Gastrocnemius medialis (tissue), 4 donors: ENCODE results near the gene DYRK1A.

Experiments
- POLR2A ChIP-seq, 2 donors: fragments of 450-650 bp; IDR thresholded peaks; one replicate each; pipeline ENCODE4 v1.6.1; 2017; ENCODE audit warnings: antibody characterized with exemption in 2 of 2, mild to moderate bottlenecking in 2 of 2, moderate library complexity in 2 of 2
- TF ChIP-seq, protein P1 (sequence below), 5 experiments: fragments of 450-650 bp in 3 of 5; fragments of 200-600 bp in 2 of 5; sonication (generic) in 2 of 5; IDR thresholded peaks in 4 of 5; conservative IDR thresholded peaks in 1 of 5; 1 replicate in 4 of 5; 2 replicates in 1 of 5; pipeline ENCODE4 v1.5.1; 2016 to 2019; ENCODE audit warnings: antibody characterized with exemption in 5 of 5, mild to moderate bottlenecking in 3 of 5, moderate library complexity in 3 of 5

DNA sequence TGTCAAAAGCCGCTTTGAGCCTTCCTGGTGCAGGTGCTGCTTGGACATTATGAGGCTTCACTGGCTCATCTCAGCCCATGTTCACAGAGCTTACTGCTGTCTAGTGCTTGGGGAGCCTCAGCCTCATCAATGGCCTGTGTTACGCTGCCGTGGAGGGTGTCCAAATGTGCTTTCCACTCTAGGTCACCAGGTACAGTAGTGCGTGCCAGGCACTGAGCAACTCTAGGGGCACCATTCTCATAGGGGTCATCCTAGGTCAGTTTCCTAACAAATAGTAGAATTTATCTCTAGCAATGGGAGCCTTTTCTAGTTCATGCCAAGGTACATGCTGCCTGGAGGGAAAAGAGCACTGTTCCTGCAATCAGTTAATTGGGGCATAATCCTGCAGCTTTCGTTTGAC lies 193.8 kb downstream of the DYRK1A start:
- TF ChIP-seq, protein P1, sequence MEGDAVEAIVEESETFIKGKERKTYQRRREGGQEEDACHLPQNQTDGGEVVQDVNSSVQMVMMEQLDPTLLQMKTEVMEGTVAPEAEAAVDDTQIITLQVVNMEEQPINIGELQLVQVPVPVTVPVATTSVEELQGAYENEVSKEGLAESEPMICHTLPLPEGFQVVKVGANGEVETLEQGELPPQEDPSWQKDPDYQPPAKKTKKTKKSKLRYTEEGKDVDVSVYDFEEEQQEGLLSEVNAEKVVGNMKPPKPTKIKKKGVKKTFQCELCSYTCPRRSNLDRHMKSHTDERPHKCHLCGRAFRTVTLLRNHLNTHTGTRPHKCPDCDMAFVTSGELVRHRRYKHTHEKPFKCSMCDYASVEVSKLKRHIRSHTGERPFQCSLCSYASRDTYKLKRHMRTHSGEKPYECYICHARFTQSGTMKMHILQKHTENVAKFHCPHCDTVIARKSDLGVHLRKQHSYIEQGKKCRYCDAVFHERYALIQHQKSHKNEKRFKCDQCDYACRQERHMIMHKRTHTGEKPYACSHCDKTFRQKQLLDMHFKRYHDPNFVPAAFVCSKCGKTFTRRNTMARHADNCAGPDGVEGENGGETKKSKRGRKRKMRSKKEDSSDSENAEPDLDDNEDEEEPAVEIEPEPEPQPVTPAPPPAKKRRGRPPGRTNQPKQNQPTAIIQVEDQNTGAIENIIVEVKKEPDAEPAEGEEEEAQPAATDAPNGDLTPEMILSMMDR (IDR thresholded peaks at IDR 0.05 in 4 of 5, conservative IDR thresholded peaks at IDR 0.05 in 1 of 5): no peak
- TF ChIP-seq POLR2A (IDR thresholded peaks at IDR 0.05): no peak
